ENCODE results near the gene SYNE2.

GRCh38 chr14:63939006-63939270, 86.1 kb downstream of the SYNE2 start:
- TF ChIP-seq, protein P1, sequence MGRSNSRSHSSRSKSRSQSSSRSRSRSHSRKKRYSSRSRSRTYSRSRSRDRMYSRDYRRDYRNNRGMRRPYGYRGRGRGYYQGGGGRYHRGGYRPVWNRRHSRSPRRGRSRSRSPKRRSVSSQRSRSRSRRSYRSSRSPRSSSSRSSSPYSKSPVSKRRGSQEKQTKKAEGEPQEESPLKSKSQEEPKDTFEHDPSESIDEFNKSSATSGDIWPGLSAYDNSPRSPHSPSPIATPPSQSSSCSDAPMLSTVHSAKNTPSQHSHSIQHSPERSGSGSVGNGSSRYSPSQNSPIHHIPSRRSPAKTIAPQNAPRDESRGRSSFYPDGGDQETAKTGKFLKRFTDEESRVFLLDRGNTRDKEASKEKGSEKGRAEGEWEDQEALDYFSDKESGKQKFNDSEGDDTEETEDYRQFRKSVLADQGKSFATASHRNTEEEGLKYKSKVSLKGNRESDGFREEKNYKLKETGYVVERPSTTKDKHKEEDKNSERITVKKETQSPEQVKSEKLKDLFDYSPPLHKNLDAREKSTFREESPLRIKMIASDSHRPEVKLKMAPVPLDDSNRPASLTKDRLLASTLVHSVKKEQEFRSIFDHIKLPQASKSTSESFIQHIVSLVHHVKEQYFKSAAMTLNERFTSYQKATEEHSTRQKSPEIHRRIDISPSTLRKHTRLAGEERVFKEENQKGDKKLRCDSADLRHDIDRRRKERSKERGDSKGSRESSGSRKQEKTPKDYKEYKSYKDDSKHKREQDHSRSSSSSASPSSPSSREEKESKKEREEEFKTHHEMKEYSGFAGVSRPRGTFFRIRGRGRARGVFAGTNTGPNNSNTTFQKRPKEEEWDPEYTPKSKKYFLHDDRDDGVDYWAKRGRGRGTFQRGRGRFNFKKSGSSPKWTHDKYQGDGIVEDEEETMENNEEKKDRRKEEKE (IDR thresholded peaks at IDR 0.05), result no peak
- TF ChIP-seq CTCF (IDR thresholded peaks at IDR 0.05 in 2 of 3, conservative IDR thresholded peaks at IDR 0.05 in 1 of 3; ENCODE audit: control insufficient read depth in 2 of 3, extremely low read depth in 1 of 3, insufficient read depth in 1 of 3, low read depth in 3 of 3, low read length in 3 of 3) (no peak), RBBP5 (conservative IDR thresholded peaks at IDR 0.05) (no peak), IKZF2 (IDR thresholded peaks at IDR 0.05) (no peak), SIN3A (IDR thresholded peaks at IDR 0.05; ENCODE audit: low read depth, low read length) (no peak), YBX1 (IDR thresholded peaks at IDR 0.05) (no peak), RCOR1 (conservative IDR thresholded peaks at IDR 0.05; ENCODE audit: low read depth, low read length) (no peak), FOS (IDR thresholded peaks at IDR 0.05; ENCODE audit: borderline replicate concordance, extremely low read depth, insufficient read length) (no peak), REST (IDR thresholded peaks at IDR 0.05; ENCODE audit: low read depth, low read length) (no peak), POLR2AphosphoS5 (IDR thresholded peaks at IDR 0.05; ENCODE audit: low read length) (no peak), TCF7 (IDR thresholded peaks at IDR 0.05; ENCODE audit: borderline replicate concordance) (no peak)
